ENCODE measurements around the gene RFX7.

Gene RFX7

GRCh38 chr15:56248311-56248992 lies 4.8 kb upstream of the RFX7 start:
- H3K9me3 ChIP-seq (ENCODE audit: control insufficient read depth, insufficient read depth, low read length): no peaks in the 10 kb centered on the region
- H3K79me2 ChIP-seq (ENCODE audit: control insufficient read depth, low read length): peaks cover 17% of the 10 kb centered on the region
- H3K4me1 ChIP-seq (ENCODE audit: control insufficient read depth, low read length): peaks cover 29% of the 10 kb centered on the region
- TF ChIP-seq EZH2phosphoT487 (IDR thresholded peaks at IDR 0.05; ENCODE audit: borderline replicate concordance, low read length) (no peak), CTCF (IDR thresholded peaks at IDR 0.05; ENCODE audit: low read depth, low read length, poor library complexity, severe bottlenecking) (no peak)
- H3F3A ChIP-seq (ENCODE audit: control insufficient read depth, insufficient read depth): peaks cover 12% of the 10 kb centered on the region
- H3K4me2 ChIP-seq (ENCODE audit: low read length): no peak overlapping the region
- no peak overlapping the region for H3K4me3 ChIP-seq (ENCODE audit: low read length)
- no peaks in the 10 kb centered on the region for H3K27me3 ChIP-seq (ENCODE audit: control insufficient read depth, low read length)
- H3K9me2 ChIP-seq (replicated peaks; ENCODE audit: control insufficient read depth, low read length): no peaks in the 10 kb centered on the region
- no peaks in the 10 kb centered on the region for H4K20me1 ChIP-seq (ENCODE audit: control insufficient read depth, insufficient read depth, low read depth, low read length)
- no peaks in the 10 kb centered on the region for H3K36me3 ChIP-seq (ENCODE audit: control insufficient read depth, low read length)
- H3K27ac ChIP-seq (ENCODE audit: low read depth, low read length): no peak overlapping the region

DNA sequence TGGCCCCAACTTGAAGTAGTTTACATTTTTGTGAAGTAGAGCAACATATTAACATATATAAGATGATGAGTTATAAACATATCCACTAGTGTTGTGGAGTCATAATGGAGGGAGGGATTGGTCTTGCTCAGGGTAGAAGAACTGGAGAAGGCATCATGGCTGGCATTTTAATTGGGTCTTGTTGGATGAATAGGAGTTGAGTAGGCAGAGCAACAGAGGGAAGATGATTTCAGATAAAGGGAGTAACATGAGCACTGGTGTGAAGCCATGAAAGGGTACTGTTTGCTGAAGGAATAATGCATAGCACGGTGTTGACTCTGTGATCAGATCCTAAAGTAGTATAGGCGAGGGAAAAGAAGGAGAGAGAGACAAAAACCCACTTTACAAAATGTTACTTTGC lies 3.6 kb upstream of the RFX7 start:
- no peaks in the 10 kb centered on the region for H4K20me1 ChIP-seq (ENCODE audit: control insufficient read depth, insufficient read depth, low read depth, low read length)
- H3K4me1 ChIP-seq (ENCODE audit: control insufficient read depth, low read length): peaks cover 29% of the 10 kb centered on the region
- peaks cover 3% of the 10 kb centered on the region; the same call in 1 of the 2 replicates for H3K36me3 ChIP-seq (ENCODE audit: control insufficient read depth, low read length)
- H3K27ac ChIP-seq (ENCODE audit: low read depth, low read length): no peak overlapping the region
- H3K9me3 ChIP-seq (ENCODE audit: control insufficient read depth, insufficient read depth, low read length): no peaks in the 10 kb centered on the region
- TF ChIP-seq CTCF (IDR thresholded peaks at IDR 0.05; ENCODE audit: low read depth, low read length, poor library complexity, severe bottlenecking) (no peak), EZH2phosphoT487 (IDR thresholded peaks at IDR 0.05; ENCODE audit: borderline replicate concordance, low read length) (no peak)
- no peaks in the 10 kb centered on the region for H3K9me2 ChIP-seq (replicated peaks; ENCODE audit: control insufficient read depth, low read length)
- H3K27me3 ChIP-seq (ENCODE audit: control insufficient read depth, low read length): no peaks in the 10 kb centered on the region
- no peak overlapping the region for H3K4me3 ChIP-seq (ENCODE audit: low read length)
- peaks cover 29% of the 10 kb centered on the region for H3K79me2 ChIP-seq (ENCODE audit: control insufficient read depth, low read length)
- H3K4me2 ChIP-seq (ENCODE audit: low read length): no peak overlapping the region
- H3F3A ChIP-seq (ENCODE audit: control insufficient read depth, insufficient read depth): peaks cover 12% of the 10 kb centered on the region

- Histone ChIP-seq H4K20me1 (ENCODE audit: control insufficient read depth, insufficient read depth, low read depth, low read length) (no peaks in the 10 kb centered on the region), H3K9me3 (ENCODE audit: control insufficient read depth, insufficient read depth, low read length) (no peaks in the 10 kb centered on the region), H3F3A (ENCODE audit: control insufficient read depth, insufficient read depth) (peaks cover 12% of the 10 kb centered on the region), H3K4me2 (ENCODE audit: low read length) (peak overlapping the region; percentile 98), H3K4me3 (ENCODE audit: low read length) (peak overlapping the region; percentile 88), H3K9me2 (replicated peaks; ENCODE audit: control insufficient read depth, low read length) (no peaks in the 10 kb centered on the region), H3K79me2 (ENCODE audit: control insufficient read depth, low read length) (peaks cover 40% of the 10 kb centered on the region), H3K27ac (ENCODE audit: low read depth, low read length) (peak overlapping the region; percentile 92), H3K4me1 (ENCODE audit: control insufficient read depth, low read length) (peaks cover 34% of the 10 kb centered on the region), H3K27me3 (ENCODE audit: control insufficient read depth, low read length) (no peaks in the 10 kb centered on the region), H3K36me3 (ENCODE audit: control insufficient read depth, low read length) (peaks cover 9% of the 10 kb centered on the region; the same call in 1 of the 2 replicates)
- peak; percentile 100 for TF ChIP-seq CTCF (IDR thresholded peaks at IDR 0.05; ENCODE audit: low read depth, low read length, poor library complexity, severe bottlenecking)
- no peak for TF ChIP-seq EZH2phosphoT487 (IDR thresholded peaks at IDR 0.05; ENCODE audit: borderline replicate concordance, low read length)
Measured at GRCh38 chr15:56245871-56246814, 2.5 kb upstream of the RFX7 start.

Data from DOHH2 (cell line).